Measurements from ENCODE around the gene ACP2.

- TF ChIP-seq CTCF (IDR thresholded peaks at IDR 0.05) (no peak), POLR2A (IDR thresholded peaks at IDR 0.05) (no peak), POLR2AphosphoS5 (IDR thresholded peaks at IDR 0.05) (peak in 2 of 3 donors; percentile 44 to 88)
Measured at GRCh38 chr11:47248664-47249377, at the start of gene ACP2.
